ENCODE data around the gene SFXN5. TPM values are rescaled to one million over a fixed set of nuclear protein-coding genes. Genes with fewer than 3 reads are reported as not detected.
A peak's percentile ranks its signal among the peaks of the same experiment; 100 is the strongest.

The SFXN5 gene
- total RNA-seq, 1 donor from 2014 or later = 14.9 TPM

GRCh38 chr2:72919414-72920317 is 151.8 kb downstream of the SFXN5 start:
- Histone ChIP-seq H3K4me1 (ENCODE audit: insufficient read depth, low read length) (peaks cover 9% of the 10 kb centered on the region), H3K27me3 (ENCODE audit: insufficient read depth, low read length) (peaks cover 96% of the 10 kb centered on the region), H3K27ac (ENCODE audit: low read depth, low read length) (no peak overlapping the region), H3K4me3 (ENCODE audit: insufficient read depth, low read depth, low read length) (peak overlapping the region; percentile 42), H3K79me2 (ENCODE audit: insufficient read depth, low read length) (no peaks in the 10 kb centered on the region), H3K9ac (ENCODE audit: low read length) (peak overlapping the region; percentile 35), H3K4me2 (ENCODE audit: low read length) (peak overlapping the region; percentile 82), H3K9me3 (ENCODE audit: insufficient read depth, low read depth, low read length) (peaks cover 16% of the 10 kb centered on the region), H3K36me3 (ENCODE audit: insufficient read depth, low read length) (no peaks in the 10 kb centered on the region), H2AFZ (ENCODE audit: low read depth, low read length) (peak overlapping the region; percentile 60), H4K20me1 (ENCODE audit: insufficient read depth, low read length) (peaks cover 31% of the 10 kb centered on the region)
- Mint-ChIP-seq H3K27ac (ENCODE audit: unreplicated experiment) (no peak overlapping the region), H3K4me1 (ENCODE audit: low read depth, unreplicated experiment) (no peaks in the 10 kb centered on the region), H3K9me3 (ENCODE audit: unreplicated experiment) (peaks cover 11% of the 10 kb centered on the region), H3K27me3 (ENCODE audit: low read depth, unreplicated experiment) (peaks cover 68% of the 10 kb centered on the region), H3K4me3 (ENCODE audit: unreplicated experiment) (no peak overlapping the region), H3K36me3 (ENCODE audit: low read depth, unreplicated experiment) (no peaks in the 10 kb centered on the region)
- DNase-seq (ENCODE audit: low read depth) = no peak
- no peak for FAIRE-seq
- TF ChIP-seq, protein P1, sequence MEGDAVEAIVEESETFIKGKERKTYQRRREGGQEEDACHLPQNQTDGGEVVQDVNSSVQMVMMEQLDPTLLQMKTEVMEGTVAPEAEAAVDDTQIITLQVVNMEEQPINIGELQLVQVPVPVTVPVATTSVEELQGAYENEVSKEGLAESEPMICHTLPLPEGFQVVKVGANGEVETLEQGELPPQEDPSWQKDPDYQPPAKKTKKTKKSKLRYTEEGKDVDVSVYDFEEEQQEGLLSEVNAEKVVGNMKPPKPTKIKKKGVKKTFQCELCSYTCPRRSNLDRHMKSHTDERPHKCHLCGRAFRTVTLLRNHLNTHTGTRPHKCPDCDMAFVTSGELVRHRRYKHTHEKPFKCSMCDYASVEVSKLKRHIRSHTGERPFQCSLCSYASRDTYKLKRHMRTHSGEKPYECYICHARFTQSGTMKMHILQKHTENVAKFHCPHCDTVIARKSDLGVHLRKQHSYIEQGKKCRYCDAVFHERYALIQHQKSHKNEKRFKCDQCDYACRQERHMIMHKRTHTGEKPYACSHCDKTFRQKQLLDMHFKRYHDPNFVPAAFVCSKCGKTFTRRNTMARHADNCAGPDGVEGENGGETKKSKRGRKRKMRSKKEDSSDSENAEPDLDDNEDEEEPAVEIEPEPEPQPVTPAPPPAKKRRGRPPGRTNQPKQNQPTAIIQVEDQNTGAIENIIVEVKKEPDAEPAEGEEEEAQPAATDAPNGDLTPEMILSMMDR (IDR thresholded peaks at IDR 0.05; ENCODE audit: insufficient read depth, low read depth, low read length) = no peak
- TF ChIP-seq EZH2 (IDR thresholded peaks at IDR 0.05; ENCODE audit: insufficient read depth, low read length) = no peak

GRCh38 chr2:72917877-72918553 is 153.5 kb downstream of the SFXN5 start:
- TF ChIP-seq, protein P1 (IDR thresholded peaks at IDR 0.05; ENCODE audit: insufficient read depth, low read depth, low read length) = no peak
- peak; percentile 100 for TF ChIP-seq EZH2 (IDR thresholded peaks at IDR 0.05; ENCODE audit: insufficient read depth, low read length)
- Histone ChIP-seq H3K4me1 (ENCODE audit: insufficient read depth, low read length) (peaks cover 9% of the 10 kb centered on the region), H3K36me3 (ENCODE audit: insufficient read depth, low read length) (no peaks in the 10 kb centered on the region), H3K27me3 (ENCODE audit: insufficient read depth, low read length) (peaks cover 96% of the 10 kb centered on the region), H3K4me3 (ENCODE audit: insufficient read depth, low read depth, low read length) (no peak overlapping the region), H3K9me3 (ENCODE audit: insufficient read depth, low read depth, low read length) (peaks cover 6% of the 10 kb centered on the region), H2AFZ (ENCODE audit: low read depth, low read length) (peak overlapping the region; percentile 4), H3K4me2 (ENCODE audit: low read length) (peak overlapping the region; percentile 60), H3K27ac (ENCODE audit: low read depth, low read length) (no peak overlapping the region), H3K9ac (ENCODE audit: low read length) (no peak overlapping the region), H4K20me1 (ENCODE audit: insufficient read depth, low read length) (peaks cover 38% of the 10 kb centered on the region), H3K79me2 (ENCODE audit: insufficient read depth, low read length) (no peaks in the 10 kb centered on the region)
- Mint-ChIP-seq H3K36me3 (ENCODE audit: low read depth, unreplicated experiment) (no peaks in the 10 kb centered on the region), H3K9me3 (ENCODE audit: unreplicated experiment) (peaks cover 11% of the 10 kb centered on the region), H3K4me1 (ENCODE audit: low read depth, unreplicated experiment) (no peaks in the 10 kb centered on the region), H3K27ac (ENCODE audit: unreplicated experiment) (no peak overlapping the region), H3K4me3 (ENCODE audit: unreplicated experiment) (no peak overlapping the region), H3K27me3 (ENCODE audit: low read depth, unreplicated experiment) (peaks cover 74% of the 10 kb centered on the region)
- DNase-seq (ENCODE audit: low read depth) = no peak
- FAIRE-seq = no peak
